Measurements from ENCODE around the gene BAK1. TPM values are rescaled to one million over a fixed set of nuclear protein-coding genes. Genes with fewer than 3 reads are reported as not detected.
"Not testable (repeated sequence)": the region's sequence is repeated elsewhere in the genome, so short reads cannot be mapped to it uniquely, and the experiment has no call there.

Gene BAK1
- total RNA-seq, 1 donor, result 13.8 TPM

DNA sequence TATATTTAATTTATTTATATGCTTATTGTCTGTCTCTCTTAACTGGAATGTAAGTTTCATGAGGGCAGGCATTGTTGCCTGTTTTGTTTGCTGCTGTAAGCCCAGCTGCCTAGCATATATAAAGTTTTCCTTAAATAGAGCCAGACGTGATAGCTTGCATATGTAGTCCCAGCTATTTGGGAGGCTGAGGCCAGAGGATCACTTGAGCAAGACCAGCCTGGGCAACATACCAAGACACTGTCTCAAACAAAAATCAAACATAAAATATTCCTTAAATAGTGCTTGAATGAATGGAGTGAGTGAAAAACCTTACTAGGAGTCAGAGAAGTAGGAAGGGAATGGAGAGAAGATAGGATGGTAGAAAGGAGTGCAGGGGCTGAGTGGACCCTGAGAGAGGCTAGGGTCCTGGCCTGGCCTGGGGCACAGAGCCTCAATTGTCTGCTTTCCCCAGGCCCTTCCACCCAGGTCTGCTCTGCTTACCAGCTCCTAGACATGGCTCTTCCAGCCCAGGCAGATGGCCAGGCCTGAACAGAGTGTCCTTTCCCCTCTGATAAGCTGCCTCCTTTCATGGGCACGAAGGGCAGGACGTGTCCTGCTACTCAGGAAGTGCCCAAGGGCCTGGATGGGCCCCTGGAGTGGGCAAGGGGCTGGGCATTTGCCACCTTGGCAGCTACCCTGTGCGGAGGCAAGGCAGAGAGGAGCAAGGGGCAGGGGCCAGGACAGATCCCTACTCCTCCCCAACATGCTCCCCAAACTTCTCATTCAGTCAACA, 17.7 kb upstream of the BAK1 start:
- Histone ChIP-seq H3K4me3 (ENCODE audit: insufficient read depth, low read length) (no peak overlapping the region), H3K9me3 (ENCODE audit: low read depth, low read length) (no peaks in the 10 kb centered on the region), H3K27ac (ENCODE audit: low read depth, low read length) (no peak overlapping the region), H3K4me1 (ENCODE audit: insufficient read depth, low read length) (peaks cover 5% of the 10 kb centered on the region), H3K36me3 (ENCODE audit: insufficient read depth, low read length) (no peaks in the 10 kb centered on the region), H2AFZ (ENCODE audit: low read length) (no peak overlapping the region), H3K79me2 (ENCODE audit: insufficient read depth, low read length) (no peaks in the 10 kb centered on the region), H4K20me1 (ENCODE audit: insufficient read depth, low read length) (no peaks in the 10 kb centered on the region), H3K27me3 (ENCODE audit: insufficient read depth, low read length) (no peaks in the 10 kb centered on the region), H3K4me2 (ENCODE audit: insufficient read depth, low read length) (no peak overlapping the region)
- TF ChIP-seq, protein P1, sequence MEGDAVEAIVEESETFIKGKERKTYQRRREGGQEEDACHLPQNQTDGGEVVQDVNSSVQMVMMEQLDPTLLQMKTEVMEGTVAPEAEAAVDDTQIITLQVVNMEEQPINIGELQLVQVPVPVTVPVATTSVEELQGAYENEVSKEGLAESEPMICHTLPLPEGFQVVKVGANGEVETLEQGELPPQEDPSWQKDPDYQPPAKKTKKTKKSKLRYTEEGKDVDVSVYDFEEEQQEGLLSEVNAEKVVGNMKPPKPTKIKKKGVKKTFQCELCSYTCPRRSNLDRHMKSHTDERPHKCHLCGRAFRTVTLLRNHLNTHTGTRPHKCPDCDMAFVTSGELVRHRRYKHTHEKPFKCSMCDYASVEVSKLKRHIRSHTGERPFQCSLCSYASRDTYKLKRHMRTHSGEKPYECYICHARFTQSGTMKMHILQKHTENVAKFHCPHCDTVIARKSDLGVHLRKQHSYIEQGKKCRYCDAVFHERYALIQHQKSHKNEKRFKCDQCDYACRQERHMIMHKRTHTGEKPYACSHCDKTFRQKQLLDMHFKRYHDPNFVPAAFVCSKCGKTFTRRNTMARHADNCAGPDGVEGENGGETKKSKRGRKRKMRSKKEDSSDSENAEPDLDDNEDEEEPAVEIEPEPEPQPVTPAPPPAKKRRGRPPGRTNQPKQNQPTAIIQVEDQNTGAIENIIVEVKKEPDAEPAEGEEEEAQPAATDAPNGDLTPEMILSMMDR (IDR thresholded peaks at IDR 0.05; ENCODE audit: extremely low read depth, low read depth, low read length), result no peak
- peak; percentile 27 for DNase-seq (ENCODE audit: insufficient read length, low spot score, missing footprints)

DNA sequence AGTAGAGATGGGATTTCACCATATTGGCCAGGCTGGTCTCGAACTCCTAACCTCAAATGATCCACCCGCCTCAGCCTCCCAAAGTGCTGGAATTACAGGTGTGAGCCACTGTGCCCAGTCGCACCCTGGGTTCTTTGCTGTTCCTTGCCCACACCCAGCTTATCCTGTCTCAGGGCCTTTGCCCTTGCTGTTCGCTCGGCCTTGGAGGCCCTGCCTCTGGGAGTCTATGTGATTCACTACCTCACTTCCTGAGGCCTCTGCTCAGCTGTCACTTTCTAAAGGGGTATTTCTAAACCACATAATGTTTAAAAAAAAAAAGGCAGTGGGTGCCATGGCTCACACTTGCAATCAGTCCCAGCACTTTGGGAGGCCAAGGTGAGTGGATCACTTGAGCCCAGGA, 16.8 kb upstream of the BAK1 start:
- not testable (repeated sequence) for H3K4me1 ChIP-seq (ENCODE audit: insufficient read depth, low read length); H4K20me1 ChIP-seq (ENCODE audit: insufficient read depth, low read length); H2AFZ ChIP-seq (ENCODE audit: low read length); H3K4me3 ChIP-seq (ENCODE audit: insufficient read depth, low read length); H3K4me2 ChIP-seq (ENCODE audit: insufficient read depth, low read length); H3K27ac ChIP-seq (ENCODE audit: low read depth, low read length); H3K9me3 ChIP-seq (ENCODE audit: low read depth, low read length); H3K27me3 ChIP-seq (ENCODE audit: insufficient read depth, low read length); H3K79me2 ChIP-seq (ENCODE audit: insufficient read depth, low read length); H3K36me3 ChIP-seq (ENCODE audit: insufficient read depth, low read length)
- peak; percentile 8 for DNase-seq (ENCODE audit: insufficient read length, low spot score, missing footprints)

GRCh38 chr6:33595001-33595846, 15.1 kb upstream of the BAK1 start:
- H3K4me1 ChIP-seq (ENCODE audit: insufficient read depth, low read length), result peaks cover 11% of the 10 kb centered on the region
- H3K79me2 ChIP-seq (ENCODE audit: insufficient read depth, low read length), result no peaks in the 10 kb centered on the region
- no peaks in the 10 kb centered on the region for H3K36me3 ChIP-seq (ENCODE audit: insufficient read depth, low read length)
- no peak overlapping the region for H3K4me2 ChIP-seq (ENCODE audit: insufficient read depth, low read length)
- H3K27me3 ChIP-seq (ENCODE audit: insufficient read depth, low read length), result no peaks in the 10 kb centered on the region
- TF ChIP-seq, protein P1 (IDR thresholded peaks at IDR 0.05; ENCODE audit: extremely low read depth, low read depth, low read length), result no peak
- H2AFZ ChIP-seq (ENCODE audit: low read length), result no peak overlapping the region
- peak; percentile 43 for DNase-seq (ENCODE audit: insufficient read length, low spot score, missing footprints)
- H3K9me3 ChIP-seq (ENCODE audit: low read depth, low read length), result no peaks in the 10 kb centered on the region
- H4K20me1 ChIP-seq (ENCODE audit: insufficient read depth, low read length), result no peaks in the 10 kb centered on the region
- H3K4me3 ChIP-seq (ENCODE audit: insufficient read depth, low read length), result no peak overlapping the region
- H3K27ac ChIP-seq (ENCODE audit: low read depth, low read length), result no peak overlapping the region

DNA sequence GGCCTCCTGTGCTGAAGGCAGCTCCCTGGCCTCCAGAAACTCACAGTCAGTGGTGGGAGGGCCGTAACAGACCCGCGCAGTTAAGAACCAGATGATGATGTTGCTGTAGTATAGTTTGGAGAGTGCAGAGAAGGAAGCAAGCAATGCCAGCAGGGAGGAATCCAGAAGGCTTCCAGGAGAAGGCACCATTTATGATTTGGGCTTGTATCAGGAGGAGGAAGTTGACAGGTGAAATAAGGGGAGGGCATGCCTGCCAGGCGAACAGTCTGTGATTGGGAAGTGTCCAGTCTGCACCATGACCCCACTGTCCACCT, 13.3 kb upstream of the BAK1 start:
- peaks cover 17% of the 10 kb centered on the region for H3K4me1 ChIP-seq (ENCODE audit: insufficient read depth, low read length)
- peak overlapping the region; percentile 85 for H2AFZ ChIP-seq (ENCODE audit: low read length)
- H4K20me1 ChIP-seq (ENCODE audit: insufficient read depth, low read length), result no peaks in the 10 kb centered on the region
- peak; percentile 67 for DNase-seq (ENCODE audit: insufficient read length, low spot score, missing footprints)
- H3K4me2 ChIP-seq (ENCODE audit: insufficient read depth, low read length), result peak overlapping the region; percentile 55
- no peaks in the 10 kb centered on the region for H3K79me2 ChIP-seq (ENCODE audit: insufficient read depth, low read length)
- no peak overlapping the region for H3K27ac ChIP-seq (ENCODE audit: low read depth, low read length)
- H3K9me3 ChIP-seq (ENCODE audit: low read depth, low read length), result no peaks in the 10 kb centered on the region
- no peaks in the 10 kb centered on the region for H3K27me3 ChIP-seq (ENCODE audit: insufficient read depth, low read length)
- TF ChIP-seq, protein P1 (IDR thresholded peaks at IDR 0.05; ENCODE audit: extremely low read depth, low read depth, low read length), result no peak
- peak overlapping the region; percentile 49 for H3K4me3 ChIP-seq (ENCODE audit: insufficient read depth, low read length)
- no peaks in the 10 kb centered on the region for H3K36me3 ChIP-seq (ENCODE audit: insufficient read depth, low read length)

All from osteoblast (primary cell).